IPS DF 6.9 (cell line): ENCODE data around the gene ROMO1.
"Not testable (repeated sequence)": the region's sequence is repeated elsewhere in the genome, so short reads cannot be mapped to it uniquely, and the experiment has no call there.

Experiments used
- DNase-seq: peaks from one replicate; pipeline ENCODE4 v3.0.0-alpha.2; 2013; ENCODE audit warnings: low read depth, low spot score
- H3K27ac ChIP-seq: one replicate; pipeline ENCODE4 v1.5.1; 2013; ENCODE audit warnings: low read length, control low read depth
- H3K27me3 ChIP-seq: 2 replicates; pipeline ENCODE4 v1.6.1; 2013; ENCODE audit warnings: mild to moderate bottlenecking, low read length; ENCODE audit not compliant: control insufficient read depth, insufficient read depth
- H3K36me3 ChIP-seq: 2 replicates; pipeline ENCODE4 v1.6.1; 2013; ENCODE audit warnings: low read length; ENCODE audit not compliant: control insufficient read depth, insufficient read depth
- H3K4me1 ChIP-seq: 2 replicates; pipeline ENCODE4 v1.6.1; 2013; ENCODE audit warnings: low read length; ENCODE audit not compliant: control insufficient read depth, insufficient read depth
- H3K4me3 ChIP-seq: 2 replicates; pipeline ENCODE4 v1.5.1; 2013; ENCODE audit warnings: mild to moderate bottlenecking, low read length
- H3K9me3 ChIP-seq: 2 replicates; pipeline ENCODE4 v1.6.1; 2013; ENCODE audit warnings: low read length, inconsistent platforms; ENCODE audit not compliant: control insufficient read depth, insufficient read depth
- WGBS: extraction: QIAGEN DNeasy Blood & Tissue Kit; methylation state at CpG from one replicate; pipeline ENCODE4 v1.1.7; 2013; ENCODE audit warnings: mixed read lengths, missing lambda C conversion rate; ENCODE audit not compliant: insufficient read length, insufficient coverage; 5-methylcytosine and 5-hydroxymethylcytosine counted together

The ROMO1 gene

GRCh38 chr20:35702051-35702823 is 3.0 kb downstream of the ROMO1 start:
- Histone ChIP-seq H3K4me1 (0 out of 2 replicates have a peak, but pooled peaks cover 1% of the 10 kb centered on the region), H3K4me3 (no peak overlapping the region), H3K9me3 (no peaks in the 10 kb centered on the region), H3K27ac (no peak overlapping the region), H3K36me3 (peaks cover 9% of the 10 kb centered on the region; the same call in 1 of the 2 replicates), H3K27me3 (no peaks in the 10 kb centered on the region)
- WGBS, result no CpG with 5 or more reads among the region's 12 CpGs
- no peak for DNase-seq

GRCh38 chr20:35702824-35703695 is 3.9 kb downstream of the ROMO1 start:
- Histone ChIP-seq H3K27ac (no peak overlapping the region), H3K4me3 (no peak overlapping the region), H3K27me3 (no peaks in the 10 kb centered on the region), H3K9me3 (no peaks in the 10 kb centered on the region), H3K36me3 (peaks cover 9% of the 10 kb centered on the region; the same call in 1 of the 2 replicates), H3K4me1 (no peaks in the 10 kb centered on the region)
- DNase-seq, result no peak
- WGBS, result no CpG with 5 or more reads among the region's 4 CpGs

- Histone ChIP-seq H3K27ac (no peak overlapping the region), H3K27me3 (no peaks in the 10 kb centered on the region), H3K9me3 (no peaks in the 10 kb centered on the region), H3K4me3 (no peak overlapping the region), H3K4me1 (no peaks in the 10 kb centered on the region), H3K36me3 (peaks cover 9% of the 10 kb centered on the region; the same call in 1 of the 2 replicates)
- no CpG with 5 or more reads among the region's 5 CpGs for WGBS
- no peak for DNase-seq
Observed at GRCh38 chr20:35704514-35705261, 5.5 kb downstream of the ROMO1 start.

- H3K4me3 ChIP-seq, H3K9me3 ChIP-seq, H3K27ac ChIP-seq, H3K27me3 ChIP-seq, H3K36me3 ChIP-seq, DNase-seq, H3K4me1 ChIP-seq: not testable (repeated sequence)
- WGBS, result no CpG with 5 or more reads among the region's 11 CpGs
Observed at GRCh38 chr20:35705894-35706293, 6.7 kb downstream of the ROMO1 start.

- not testable (repeated sequence) for H3K4me1 ChIP-seq, H3K9me3 ChIP-seq, DNase-seq, H3K4me3 ChIP-seq, H3K27ac ChIP-seq, H3K27me3 ChIP-seq
- H3K36me3 ChIP-seq, result peaks cover 11% of the 10 kb centered on the region; the same call in 1 of the 2 replicates
- WGBS, result no CpG with 5 or more reads among the region's 17 CpGs
Observed at GRCh38 chr20:35706591-35707529, 7.7 kb downstream of the ROMO1 start.

GRCh38 chr20:35708502-35708901 is 9.3 kb downstream of the ROMO1 start:
- Histone ChIP-seq H3K27me3 (no peaks in the 10 kb centered on the region), H3K4me1 (no peaks in the 10 kb centered on the region), H3K27ac (no peak overlapping the region), H3K9me3 (no peaks in the 10 kb centered on the region), H3K4me3 (no peak overlapping the region), H3K36me3 (peaks cover 19% of the 10 kb centered on the region; the same call in 1 of the 2 replicates)
- no CpG with 5 or more reads among the region's 1 CpG for WGBS
- no peak for DNase-seq

- DNase-seq, result no peak
- no peaks in the 10 kb centered on the region for H3K4me1 ChIP-seq
- no peaks in the 10 kb centered on the region for H3K27me3 ChIP-seq
- no CpG with 5 or more reads among the region's 1 CpG for WGBS
- peaks cover 25% of the 10 kb centered on the region; the same call in 1 of the 2 replicates for H3K36me3 ChIP-seq
- H3K4me3 ChIP-seq, result no peak overlapping the region
- H3K27ac ChIP-seq, result no peak overlapping the region
- H3K9me3 ChIP-seq, result no peaks in the 10 kb centered on the region
Observed at GRCh38 chr20:35709259-35709658, 10.1 kb downstream of the ROMO1 start.

GRCh38 chr20:35710039-35710438 is 10.8 kb downstream of the ROMO1 start:
- Histone ChIP-seq H3K36me3 (peaks cover 23% of the 10 kb centered on the region; the same call in 1 of the 2 replicates), H3K4me1 (no peaks in the 10 kb centered on the region), H3K27me3 (no peaks in the 10 kb centered on the region), H3K9me3 (no peaks in the 10 kb centered on the region), H3K27ac (no peak overlapping the region), H3K4me3 (no peak overlapping the region)
- DNase-seq, result no peak

- H3K9me3 ChIP-seq, result no peaks in the 10 kb centered on the region
- H3K27ac ChIP-seq, result no peak overlapping the region
- no peak for DNase-seq
- WGBS, result no CpG with 5 or more reads among the region's 6 CpGs
- no peak overlapping the region for H3K4me3 ChIP-seq
- H3K36me3 ChIP-seq, result peaks cover 25% of the 10 kb centered on the region; the same call in 1 of the 2 replicates
- no peaks in the 10 kb centered on the region for H3K4me1 ChIP-seq
- no peaks in the 10 kb centered on the region for H3K27me3 ChIP-seq
Observed at GRCh38 chr20:35710884-35711587, 11.8 kb downstream of the ROMO1 start.
